ENCODE results near the gene CSNK1G2.

DNA sequence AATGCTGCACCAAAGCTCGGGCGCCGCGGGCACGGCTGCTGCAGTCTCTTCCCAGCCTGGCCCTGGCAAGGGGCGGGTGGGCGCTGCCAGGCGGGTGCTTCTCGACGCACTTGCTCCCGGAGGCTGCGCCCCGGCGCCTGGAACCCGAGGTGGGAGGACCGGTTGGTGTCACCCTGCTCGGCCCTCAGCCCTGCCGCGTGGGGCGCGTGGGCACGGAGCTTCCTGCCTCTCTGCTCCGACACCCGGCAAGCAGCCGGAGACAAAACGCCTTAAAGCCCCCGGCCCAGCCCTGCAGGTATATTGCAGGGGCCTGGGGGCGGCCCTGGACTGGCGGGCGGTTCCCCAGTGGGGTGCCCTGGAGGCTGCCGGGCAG lies 39.8 kb downstream of the CSNK1G2 start:
- TF ChIP-seq, protein P1, sequence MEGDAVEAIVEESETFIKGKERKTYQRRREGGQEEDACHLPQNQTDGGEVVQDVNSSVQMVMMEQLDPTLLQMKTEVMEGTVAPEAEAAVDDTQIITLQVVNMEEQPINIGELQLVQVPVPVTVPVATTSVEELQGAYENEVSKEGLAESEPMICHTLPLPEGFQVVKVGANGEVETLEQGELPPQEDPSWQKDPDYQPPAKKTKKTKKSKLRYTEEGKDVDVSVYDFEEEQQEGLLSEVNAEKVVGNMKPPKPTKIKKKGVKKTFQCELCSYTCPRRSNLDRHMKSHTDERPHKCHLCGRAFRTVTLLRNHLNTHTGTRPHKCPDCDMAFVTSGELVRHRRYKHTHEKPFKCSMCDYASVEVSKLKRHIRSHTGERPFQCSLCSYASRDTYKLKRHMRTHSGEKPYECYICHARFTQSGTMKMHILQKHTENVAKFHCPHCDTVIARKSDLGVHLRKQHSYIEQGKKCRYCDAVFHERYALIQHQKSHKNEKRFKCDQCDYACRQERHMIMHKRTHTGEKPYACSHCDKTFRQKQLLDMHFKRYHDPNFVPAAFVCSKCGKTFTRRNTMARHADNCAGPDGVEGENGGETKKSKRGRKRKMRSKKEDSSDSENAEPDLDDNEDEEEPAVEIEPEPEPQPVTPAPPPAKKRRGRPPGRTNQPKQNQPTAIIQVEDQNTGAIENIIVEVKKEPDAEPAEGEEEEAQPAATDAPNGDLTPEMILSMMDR (IDR thresholded peaks at IDR 0.05), result no peak
- TF ChIP-seq POLR2AphosphoS5 (IDR thresholded peaks at IDR 0.05), result no peak
- TF ChIP-seq POLR2A (IDR thresholded peaks at IDR 0.05), result no peak
- TF ChIP-seq EP300 (IDR thresholded peaks at IDR 0.05), result no peak
